Prostate gland (tissue), 2 donors: ENCODE results near the gene NAB1. TPM values are rescaled to one million over a fixed set of nuclear protein-coding genes. Genes with fewer than 3 reads are reported as not detected.
"Not testable (repeated sequence)": the region's sequence is repeated elsewhere in the genome, so short reads cannot be mapped to it uniquely, and the experiment has no call there.

Source experiments
- DNase-seq: peaks from one replicate; pipeline ENCODE4 v3.0.0-alpha.2; 2019; ENCODE audit warnings: low spot score
- H3K27ac ChIP-seq, 2 donors: fragments of 200-600 bp; sonication (generic); 2 replicates each; pipeline ENCODE4 v1.5.1; 2017 to 2019
- H3K27me3 ChIP-seq: fragments of 200-600 bp; sonication (generic); replicated peaks from 2 replicates; pipeline ENCODE4 v1.5.1; 2019; ENCODE audit not compliant: insufficient read depth
- H3K36me3 ChIP-seq, 2 donors: fragments of 200-600 bp; sonication (generic); 1 replicate in 1 of 2; 2 replicates in 1 of 2; pipeline versions ENCODE4 v1.5.1 to v1.8.1; 2017 to 2019
- H3K4me1 ChIP-seq: fragments of 200-600 bp; sonication (generic); replicated peaks from 2 replicates; pipeline ENCODE4 v1.5.1; 2019
- H3K4me3 ChIP-seq, 2 donors: fragments of 200-600 bp; sonication (generic); 2 replicates each; pipeline ENCODE4 v1.5.1; 2017 to 2019
- H3K9me3 ChIP-seq: fragments of 200-600 bp; sonication (generic); 2 replicates; pipeline ENCODE4 v1.5.1; 2017
- CTCF ChIP-seq, 4 experiments: fragments of 200-600 bp in 2 of 4; fragments of 450-650 bp in 2 of 4; sonication (generic) in 2 of 4; IDR thresholded peaks; 1 replicate in 3 of 4; 2 replicates in 1 of 4; pipeline ENCODE4 v1.5.1; 2016 to 2019; ENCODE audit warnings: antibody characterized with exemption in 4 of 4, mild to moderate bottlenecking in 2 of 4, moderate library complexity in 2 of 4
- POLR2A ChIP-seq: fragments of 450-650 bp; IDR thresholded peaks from one replicate; pipeline ENCODE4 v1.6.1; 2016; ENCODE audit warnings: antibody characterized with exemption, mild to moderate bottlenecking
- POLR2AphosphoS5 ChIP-seq: sonication (generic); formaldehyde crosslinking; IDR thresholded peaks from one replicate; pipeline ENCODE4 v1.6.1; 2017; ENCODE audit warnings: antibody characterized with exemption
- WGBS: methylation state at CpG from one replicate; pipeline ENCODE4 v1.1.5; 2018; 5-methylcytosine and 5-hydroxymethylcytosine counted together
- intact Hi-C: fragments of 100-400 bp; cut with DNase I; formaldehyde crosslinking; loops from one replicate; pipeline ENCODE4 v1.14.2; 2022
- total RNA-seq, 2 donors: library from RNA; depleted of rRNA; stranded (reverse); fragments of >200 nt; gene quantifications; one replicate each; pipeline ENCODE4 v1.1.0, GENCODE V29; 2016

The NAB1 gene
- total RNA-seq, 2 donors from 2014 or later = 36.6 to 48.6 TPM

- H3K27me3 ChIP-seq = no peaks in the 10 kb centered on the region
- 76% methylated on average over 4 of the region's 4 CpGs for WGBS
- intact Hi-C loops = no loop called here
- no peak overlapping the region for H3K4me3 ChIP-seq
- TF ChIP-seq CTCF (IDR thresholded peaks at IDR 0.05) (no peak), POLR2AphosphoS5 (no peak), POLR2A (no peak)
- DNase-seq = no peak
- no peaks in the 10 kb centered on the region for H3K4me1 ChIP-seq
- H3K9me3 ChIP-seq = no peaks in the 10 kb centered on the region
- H3K27ac ChIP-seq = no peak overlapping the region
- H3K36me3 ChIP-seq = no peaks in the 10 kb centered on the region
Observed at GRCh38 chr2:190697421-190697820, 48.5 kb downstream of the NAB1 start.

GRCh38 chr2:190698895-190699294 is 50.0 kb downstream of the NAB1 start:
- TF ChIP-seq POLR2A (no peak), CTCF (IDR thresholded peaks at IDR 0.05) (no peak), POLR2AphosphoS5 (no peak)
- no peak overlapping the region for H3K4me3 ChIP-seq
- H3K27ac ChIP-seq = no peak overlapping the region
- no peaks in the 10 kb centered on the region for H3K4me1 ChIP-seq
- 84% methylated on average over 5 of the region's 5 CpGs for WGBS
- intact Hi-C loops = no loop called here
- H3K36me3 ChIP-seq = no peaks in the 10 kb centered on the region
- DNase-seq = no peak
- no peaks in the 10 kb centered on the region for H3K27me3 ChIP-seq
- no peaks in the 10 kb centered on the region for H3K9me3 ChIP-seq

GRCh38 chr2:190701586-190701985 is 52.7 kb downstream of the NAB1 start:
- WGBS = 59% methylated on average over 7 of the region's 7 CpGs
- H3K4me3 ChIP-seq = no peak overlapping the region
- no peak overlapping the region for H3K27ac ChIP-seq
- no peaks in the 10 kb centered on the region for H3K4me1 ChIP-seq
- TF ChIP-seq POLR2A (no peak), CTCF (IDR thresholded peaks at IDR 0.05) (no peak), POLR2AphosphoS5 (no peak)
- no peak for DNase-seq
- intact Hi-C loops = no loop called here
- H3K27me3 ChIP-seq = no peaks in the 10 kb centered on the region
- H3K9me3 ChIP-seq = no peaks in the 10 kb centered on the region
- H3K36me3 ChIP-seq = no peaks in the 10 kb centered on the region

- no peaks in the 10 kb centered on the region for H3K27me3 ChIP-seq
- no peak overlapping the region for H3K27ac ChIP-seq
- WGBS = 93% methylated on average over 6 of the region's 6 CpGs
- intact Hi-C loops = no loop called here
- H3K36me3 ChIP-seq = no peaks in the 10 kb centered on the region
- no peak for DNase-seq
- H3K4me3 ChIP-seq = no peak overlapping the region
- no peaks in the 10 kb centered on the region for H3K9me3 ChIP-seq
- no peaks in the 10 kb centered on the region for H3K4me1 ChIP-seq
- no peak for TF ChIP-seq POLR2A
- TF ChIP-seq CTCF (IDR thresholded peaks at IDR 0.05) = no peak
- no peak for TF ChIP-seq POLR2AphosphoS5
Observed at GRCh38 chr2:190705280-190705679, 56.4 kb downstream of the NAB1 start.

GRCh38 chr2:190707726-190708125 is 58.8 kb downstream of the NAB1 start:
- H3K27ac ChIP-seq = no peak overlapping the region
- TF ChIP-seq POLR2A (no peak), POLR2AphosphoS5 (no peak), CTCF (IDR thresholded peaks at IDR 0.05) (no peak)
- no peak overlapping the region for H3K4me3 ChIP-seq
- 88% methylated on average over 2 of the region's 2 CpGs for WGBS
- DNase-seq = no peak
- no peaks in the 10 kb centered on the region for H3K27me3 ChIP-seq
- H3K4me1 ChIP-seq = no peaks in the 10 kb centered on the region
- intact Hi-C loops = no loop called here
- no peaks in the 10 kb centered on the region for H3K36me3 ChIP-seq
- H3K9me3 ChIP-seq = no peaks in the 10 kb centered on the region

- H3K4me3 ChIP-seq, DNase-seq, intact Hi-C loops, H3K27ac ChIP-seq, H3K36me3 ChIP-seq, H3K9me3 ChIP-seq, H3K27me3 ChIP-seq, H3K4me1 ChIP-seq: not testable (repeated sequence)
Observed at GRCh38 chr2:190708650-190709049, 59.8 kb downstream of the NAB1 start.
